CD4-positive, alpha-beta memory T cell (primary cell): ENCODE data around the gene GGCX. TPM values are rescaled to one million over a fixed set of nuclear protein-coding genes. Genes with fewer than 3 reads are reported as not detected.

Source experiments
- CTCF ChIA-PET: fragments of 350-600 bp; sonication (Branson Sonifier 250); formaldehyde crosslinking; loops from one replicate; lab custom pipeline; 2021; ENCODE audit warnings: inconsistent platforms; ENCODE audit not compliant: partially characterized antibody; lab: Charles Lee
- POLR2A ChIA-PET: fragments of 350-600 bp; sonication (Branson Sonifier 250); formaldehyde crosslinking; loops from one replicate; lab custom pipeline; 2021; ENCODE audit not compliant: partially characterized antibody; lab: Charles Lee
- DNase-seq, 5 donors: peaks; one replicate each; pipeline versions ENCODE4 v3.0.0 to v3.0.0-alpha.2; 2020 to 2022; ENCODE audit warnings: mixed read lengths in 1 of 5
- H3K27ac ChIP-seq: one replicate; pipeline ENCODE4 v1.7.0; 2013; ENCODE audit warnings: low read depth, low read length
- H3K27me3 ChIP-seq: 2 replicates; pipeline ENCODE4 v1.7.0; 2013; ENCODE audit warnings: mild to moderate bottlenecking, low read length, moderate library complexity; ENCODE audit not compliant: insufficient read depth
- H3K36me3 ChIP-seq: 2 replicates; pipeline ENCODE4 v1.7.0; 2013; ENCODE audit warnings: mild to moderate bottlenecking, low read length, moderate library complexity; ENCODE audit not compliant: insufficient read depth
- H3K4me1 ChIP-seq: 2 replicates; pipeline ENCODE4 v1.7.0; 2013; ENCODE audit warnings: mild to moderate bottlenecking, low read length, moderate library complexity; ENCODE audit not compliant: insufficient read depth
- H3K4me3 ChIP-seq, 2 donors: one replicate each; pipeline ENCODE4 v1.7.0; 2013; ENCODE audit warnings: low read length in 2 of 2, mild to moderate bottlenecking in 1 of 2
- H3K9me3 ChIP-seq, 2 donors: one replicate each; pipeline ENCODE4 v1.7.0; 2013; ENCODE audit warnings: low read length in 2 of 2, control low read depth in 1 of 2; ENCODE audit not compliant: control insufficient read depth in 1 of 2
- H3K27ac Mint-ChIP-seq, 7 donors: one replicate each; pipeline ENCODE4 v1.8.0; 2020 to 2021; ENCODE audit warnings: mixed read lengths in 7 of 7, mild to moderate bottlenecking in 6 of 7, inconsistent platforms in 3 of 7, moderate library complexity in 3 of 7
- H3K27me3 Mint-ChIP-seq, 2 donors: one replicate each; pipeline ENCODE4 v1.8.0; 2020 to 2021; ENCODE audit warnings: mixed read lengths in 2 of 2
- H3K36me3 Mint-ChIP-seq, 2 donors: one replicate each; pipeline ENCODE4 v1.8.0; 2020 to 2021; ENCODE audit warnings: mixed read lengths in 2 of 2, inconsistent platforms in 1 of 2, mild to moderate bottlenecking in 1 of 2
- H3K4me1 Mint-ChIP-seq, 4 donors: one replicate each; pipeline ENCODE4 v1.8.0; 2020 to 2021; ENCODE audit warnings: mixed read lengths in 4 of 4, mild to moderate bottlenecking in 1 of 4
- H3K4me3 Mint-ChIP-seq, 8 donors: one replicate each; pipeline ENCODE4 v1.8.0; 2020 to 2021; ENCODE audit warnings: mixed read lengths in 8 of 8, mild to moderate bottlenecking in 7 of 8, moderate library complexity in 6 of 8, inconsistent platforms in 3 of 8
- H3K9me3 Mint-ChIP-seq, 8 donors: one replicate each; pipeline ENCODE4 v1.8.0; 2020 to 2021; ENCODE audit warnings: mixed read lengths in 8 of 8, mild to moderate bottlenecking in 5 of 8, inconsistent platforms in 3 of 8, moderate library complexity in 1 of 8
- intact Hi-C: fragments of 100-400 bp; cut with micrococcal nuclease; formaldehyde crosslinking; loops from one replicate; pipeline ENCODE4 v1.15.1; 2023
- polyA plus RNA-seq, 2 donors: library from polyadenylated mRNA; unstranded; fragments of 300-500 nt; fragmentation: Illumina TruSeq; gene quantifications; one replicate each; pipeline ENCODE4 v1.2.3, GENCODE V29; 2021
- total RNA-seq, 2 experiments: library from RNA; stranded (reverse); gene quantifications; one replicate each; pipeline ENCODE4 v1.2.3, GENCODE V29; 2021

Gene GGCX
- total and polyA plus RNA-seq, 4 experiments from 2014 or later: 8.4 to 38.1 (median 19.7) TPM

DNA sequence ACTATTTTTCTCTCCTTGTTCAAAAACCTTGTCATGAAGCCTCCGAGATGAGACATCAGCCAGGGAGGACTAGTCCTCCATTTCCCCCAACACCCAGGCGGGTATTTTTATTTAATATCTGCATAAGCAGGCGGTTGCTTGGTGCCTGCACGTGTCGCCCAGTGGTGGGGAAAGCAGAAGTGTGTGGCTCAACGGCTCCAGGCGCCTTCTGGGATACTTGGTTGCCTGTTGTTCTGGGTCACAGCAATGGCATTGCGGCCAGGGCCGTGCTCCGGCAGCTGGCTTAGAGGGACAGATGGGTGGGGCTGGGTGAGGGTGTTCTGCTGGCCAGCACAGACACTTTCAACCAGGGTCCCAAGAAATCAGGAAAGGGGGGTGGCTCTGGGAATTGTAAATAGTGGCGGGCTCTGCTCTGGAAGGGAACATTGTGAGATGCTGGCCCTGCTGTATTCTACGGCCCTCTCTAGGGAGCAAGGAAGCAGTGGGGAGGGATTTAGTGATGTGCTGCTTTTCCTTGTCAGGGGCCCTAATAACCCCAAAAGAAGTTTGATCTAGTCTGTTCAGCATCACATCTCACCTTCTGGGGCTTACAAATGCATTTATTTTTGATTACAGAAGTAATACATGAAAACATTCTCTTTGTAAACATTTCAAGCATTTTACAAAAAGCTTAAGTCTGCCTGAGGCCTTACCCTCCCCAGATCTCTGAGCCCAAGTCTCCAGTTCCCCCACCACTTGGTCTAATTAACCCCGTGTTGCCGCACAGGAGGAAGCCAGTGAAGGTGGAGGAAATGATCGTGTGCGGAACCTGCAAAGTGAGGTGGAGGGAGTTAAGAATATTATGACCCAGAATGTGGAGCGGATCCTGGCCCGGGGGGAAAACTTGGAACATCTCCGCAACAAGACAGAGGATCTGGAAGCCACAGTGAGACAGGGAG, 17.2 kb upstream of the GGCX start:
- Histone ChIP-seq H3K4me3 (peak overlapping the region; percentile 62 to 86), H3K36me3 (peaks cover 15% of the 10 kb centered on the region)
- intact Hi-C loops: loop anchor here (2.0 kb wide), 1 partner anchor 24 kb away; the partner anchor contains the start of gene TMEM150A

DNA sequence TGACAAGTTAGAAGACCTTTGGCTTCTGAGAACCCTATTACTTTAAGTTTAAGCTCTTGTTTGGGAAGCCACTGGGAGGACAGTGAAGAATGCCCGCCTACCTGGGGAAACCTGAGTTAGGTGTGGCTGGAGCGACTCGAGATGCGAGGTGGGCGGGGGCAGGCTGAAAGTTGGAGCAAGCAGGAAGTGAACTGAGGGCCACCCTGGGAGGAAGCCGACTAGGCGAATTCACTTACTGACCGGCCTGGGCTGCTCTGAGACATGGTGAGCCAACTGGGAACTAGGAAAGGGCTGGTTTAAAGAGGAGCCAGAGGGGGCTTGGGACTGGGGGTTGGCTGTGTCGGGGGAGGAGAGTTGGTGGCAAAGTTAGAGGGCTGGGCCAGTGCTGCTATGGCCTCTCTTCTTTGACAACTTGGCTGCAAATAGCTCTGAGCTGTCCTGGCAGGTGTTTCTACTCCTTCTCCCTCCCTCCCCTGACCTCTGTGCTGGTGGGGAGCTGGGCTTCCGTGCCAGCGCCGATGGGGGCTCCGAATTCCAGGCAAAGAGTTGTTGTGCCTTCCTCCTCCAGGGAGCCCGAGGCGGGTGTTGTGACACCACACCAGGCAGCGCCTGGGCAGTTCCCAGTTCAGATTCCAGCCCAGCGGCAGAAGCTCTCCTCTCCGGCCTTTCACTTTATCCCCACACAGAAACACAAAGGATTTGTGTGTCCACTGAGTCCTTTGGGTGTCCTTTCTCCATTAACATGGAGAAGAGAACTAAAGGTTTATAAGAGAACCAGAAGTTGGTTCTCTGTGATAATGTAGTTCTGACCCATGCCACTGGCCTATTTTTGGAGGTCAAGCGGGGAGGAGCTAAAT, 16.3 kb upstream of the GGCX start, which contains the start of gene VAMP8:
Gene VAMP8 (plus strand): TSS at position 201 of the 857 bp plus-strand sequence. CDS start 61 bp downstream, at position 262.
- peaks cover 20 to 48% (median 36%) of the 10 kb centered on the region in 4 donors for H3K4me1 Mint-ChIP-seq
- intact Hi-C loops: loop anchor here (1.0 to 2.0 kb wide), 3 partner anchors 16 to 25 kb away; partner anchors contain the start of genes GGCX, RNF181 and TMEM150A

More for the DNA sequence above, 17.2 kb upstream of the GGCX start:
- peaks cover 22 to 27% of the 10 kb centered on the region in 2 donors for H3K36me3 Mint-ChIP-seq
- peaks cover 22 to 57% (median 42%) of the 10 kb centered on the region in 4 donors for H3K4me1 Mint-ChIP-seq
- peak overlapping the region; percentile 86 to 98 (median 95) for H3K27ac Mint-ChIP-seq
- H3K9me3 Mint-ChIP-seq: no peaks in the 10 kb centered on the region
- ChIA-PET POLR2A (interaction anchor here (1.0 to 5.7 kb wide), 17 partner anchors 9 to 251 kb away, joined by 3 to 50 read pairs (median 6); partner anchors contain the start of genes C2orf68, GGCX, MAT2A and RNF181), CTCF (interaction anchor here (1.2 to 3.0 kb wide), 2 partner anchors 22 to 159 kb away, joined by 5 to 8 read pairs; no protein-coding TSS in a partner anchor)
- peak overlapping the region; percentile 90 to 98 (median 96) for H3K4me3 Mint-ChIP-seq
- no peaks in the 10 kb centered on the region for H3K27me3 Mint-ChIP-seq
- no peaks in the 10 kb centered on the region for H3K9me3 ChIP-seq
- H3K27me3 ChIP-seq: no peaks in the 10 kb centered on the region
- DNase-seq: peak in 1 of 5 donors; percentile 16
- peak overlapping the region; percentile 76 for H3K27ac ChIP-seq
- peaks cover 35% of the 10 kb centered on the region for H3K4me1 ChIP-seq

DNA sequence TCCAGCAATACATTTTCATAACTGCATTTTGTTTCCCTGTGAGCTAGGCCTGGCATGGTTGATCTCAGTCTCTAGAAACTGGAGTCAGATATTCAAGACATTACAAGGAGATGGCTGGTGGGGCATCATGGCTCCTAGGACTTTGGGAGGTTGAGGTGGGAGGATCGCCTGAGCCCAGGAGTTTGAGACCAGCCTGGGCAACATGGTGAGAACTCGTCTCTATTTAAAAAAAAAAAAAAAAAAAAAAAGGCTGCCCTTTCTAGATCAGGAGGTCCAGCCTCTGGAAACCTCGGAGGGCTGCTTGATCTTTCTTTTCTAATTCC, 15.7 kb upstream of the GGCX start:
- POLR2A ChIA-PET: interaction anchor here (0.7 to 5.7 kb wide), 14 partner anchors 8 to 249 kb away, joined by 3 to 50 read pairs (median 6); partner anchors contain the start of genes GGCX, MAT2A, RNF181 and TGOLN2
- Mint-ChIP-seq H3K27me3 (no peaks in the 10 kb centered on the region), H3K4me1 (peaks cover 20 to 42% (median 33%) of the 10 kb centered on the region in 4 donors), H3K36me3 (peaks cover 15 to 18% of the 10 kb centered on the region in 2 donors), H3K27ac (peak overlapping the region; percentile 86 to 98 (median 93)), H3K4me3 (peak overlapping the region; percentile 90 to 98 (median 96)), H3K9me3 (no peaks in the 10 kb centered on the region)
- Histone ChIP-seq H3K27me3 (no peaks in the 10 kb centered on the region), H3K36me3 (peaks cover 8% of the 10 kb centered on the region), H3K9me3 (no peaks in the 10 kb centered on the region), H3K27ac (peak overlapping the region; percentile 76), H3K4me1 (peaks cover 30% of the 10 kb centered on the region), H3K4me3 (peak overlapping the region; percentile 62 to 86)
- no peak for DNase-seq
- CTCF ChIA-PET: interaction anchor here (0.5 to 3.1 kb wide), 6 partner anchors 10 to 279 kb away, joined by 3 to 8 read pairs (median 4); no protein-coding TSS in a partner anchor
- intact Hi-C loops: loop anchor here (1.0 to 2.0 kb wide), 2 partner anchors 16 to 18 kb away; partner anchors contain the start of genes GGCX and RNF181

More for the DNA sequence above, 16.3 kb upstream of the GGCX start, which contains the start of gene VAMP8:
- Mint-ChIP-seq H3K9me3 (no peaks in the 10 kb centered on the region), H3K36me3 (peaks cover 21 to 23% of the 10 kb centered on the region in 2 donors), H3K27me3 (no peaks in the 10 kb centered on the region), H3K4me3 (peak within 1 kb of the TSS; percentile 90 to 98 (median 96)), H3K27ac (peak within 1 kb of the TSS; percentile 86 to 98 (median 93))
- DNase-seq: peak; percentile 48 to 75 (median 57)
- peak within 1 kb of the TSS; percentile 62 to 86 for H3K4me3 ChIP-seq
- peaks cover 12% of the 10 kb centered on the region for H3K36me3 ChIP-seq
- ChIA-PET CTCF (interaction anchor here (0.5 to 3.1 kb wide), 5 partner anchors 11 to 279 kb away, joined by 3 to 8 read pairs (median 5); no protein-coding TSS in a partner anchor), POLR2A (interaction anchor here (1.0 to 5.7 kb wide), 17 partner anchors 9 to 250 kb away, joined by 3 to 50 read pairs (median 6); partner anchors contain the start of genes C2orf68, GGCX, MAT2A and RNF181)
- peak within 1 kb of the TSS; percentile 76 for H3K27ac ChIP-seq
- peaks cover 30% of the 10 kb centered on the region for H3K4me1 ChIP-seq
- H3K27me3 ChIP-seq: no peaks in the 10 kb centered on the region
- no peaks in the 10 kb centered on the region for H3K9me3 ChIP-seq

DNA sequence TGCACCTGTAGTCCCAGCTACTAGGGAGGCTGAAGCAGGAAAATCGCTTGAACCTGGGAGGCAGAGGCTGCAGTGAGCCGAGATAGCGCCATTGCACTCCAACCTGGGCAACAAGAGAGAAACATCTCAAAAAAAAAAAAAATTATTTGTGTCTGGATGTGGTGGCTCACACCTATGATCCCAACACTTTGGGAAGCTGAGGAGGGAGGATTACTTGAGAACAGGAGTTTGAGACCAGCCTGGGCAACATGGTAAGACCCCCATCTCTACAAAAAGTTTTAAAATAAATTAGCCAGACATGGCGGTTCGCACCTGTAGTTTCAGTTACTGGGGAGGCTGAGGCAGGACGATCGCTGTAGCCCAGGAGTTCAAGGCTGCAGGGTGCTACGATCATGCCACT, 14.4 kb upstream of the GGCX start:
- POLR2A ChIA-PET: interaction anchor here (0.6 to 5.7 kb wide), 2 partner anchors 20 to 247 kb away, joined by 3 to 50 read pairs; partner anchors contain the start of gene RNF181
- Histone ChIP-seq H3K4me3 (no peak overlapping the region), H3K27me3 (no peaks in the 10 kb centered on the region), H3K27ac (no peak overlapping the region), H3K9me3 (no peaks in the 10 kb centered on the region), H3K36me3 (no peaks in the 10 kb centered on the region), H3K4me1 (peaks cover 30% of the 10 kb centered on the region)
- Mint-ChIP-seq H3K27ac (no peak overlapping the region), H3K36me3 (peaks cover 8 to 11% of the 10 kb centered on the region in 2 donors), H3K4me3 (no peak overlapping the region), H3K4me1 (peaks cover 16 to 35% (median 27%) of the 10 kb centered on the region in 4 donors), H3K9me3 (no peaks in the 10 kb centered on the region), H3K27me3 (no peaks in the 10 kb centered on the region)
- CTCF ChIA-PET: interaction anchor here (3.1 kb wide), 1 partner anchor 9 kb away, joined by 7 read pairs; no protein-coding TSS in a partner anchor
- no peak for DNase-seq
- intact Hi-C loops: loop anchor here (2.0 kb wide), 1 partner anchor 19 kb away; the partner anchor contains the start of gene RNF181

DNA sequence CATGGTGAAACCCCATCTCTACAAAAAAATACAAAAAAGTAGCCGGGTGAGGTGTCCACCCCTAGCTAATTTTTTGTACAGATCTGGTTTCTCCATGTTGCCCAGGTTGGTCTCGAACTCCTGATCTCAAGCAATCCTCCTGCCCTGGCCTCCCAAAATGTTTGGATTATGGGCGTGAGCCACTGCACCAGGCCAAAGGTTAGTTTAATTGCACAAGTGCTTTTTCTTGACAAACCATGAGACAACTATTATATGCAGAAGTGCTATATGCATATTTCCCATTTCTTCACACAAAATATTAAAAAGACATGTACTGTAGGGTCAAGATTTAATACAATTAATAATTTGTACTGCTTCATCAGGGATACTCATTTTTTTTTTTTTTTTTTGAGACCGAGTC, 5.0 kb upstream of the GGCX start:
- Histone ChIP-seq H3K36me3 (no peaks in the 10 kb centered on the region), H3K27me3 (no peaks in the 10 kb centered on the region), H3K4me1 (peaks cover 4% of the 10 kb centered on the region), H3K27ac (no peak overlapping the region), H3K4me3 (no peak overlapping the region), H3K9me3 (no peaks in the 10 kb centered on the region)
- peaks cover 0 to 11% (median 4%) of the 10 kb centered on the region in 4 donors for H3K4me1 Mint-ChIP-seq
- intact Hi-C loops: no loop called here
- peaks cover 0 to 1% (median 0%) of the 10 kb centered on the region in 8 donors for H3K9me3 Mint-ChIP-seq
- H3K27me3 Mint-ChIP-seq: peaks cover 0 to 7% of the 10 kb centered on the region in 2 donors
- peaks cover 0 to 4% of the 10 kb centered on the region in 2 donors for H3K36me3 Mint-ChIP-seq
- POLR2A ChIA-PET: interaction anchor here (1.8 kb wide), 1 partner anchor 29 kb away, joined by 5 read pairs; the partner anchor contains the start of gene RNF181
- DNase-seq: no peak
- CTCF ChIA-PET: interaction anchor here (1.2 to 2.5 kb wide), 2 partner anchors 10 to 49 kb away, joined by 3 to 7 read pairs; partner anchors contain the start of genes USP39 and VAMP8
- H3K4me3 Mint-ChIP-seq: no peak overlapping the region
- H3K27ac Mint-ChIP-seq: no peak overlapping the region

DNA sequence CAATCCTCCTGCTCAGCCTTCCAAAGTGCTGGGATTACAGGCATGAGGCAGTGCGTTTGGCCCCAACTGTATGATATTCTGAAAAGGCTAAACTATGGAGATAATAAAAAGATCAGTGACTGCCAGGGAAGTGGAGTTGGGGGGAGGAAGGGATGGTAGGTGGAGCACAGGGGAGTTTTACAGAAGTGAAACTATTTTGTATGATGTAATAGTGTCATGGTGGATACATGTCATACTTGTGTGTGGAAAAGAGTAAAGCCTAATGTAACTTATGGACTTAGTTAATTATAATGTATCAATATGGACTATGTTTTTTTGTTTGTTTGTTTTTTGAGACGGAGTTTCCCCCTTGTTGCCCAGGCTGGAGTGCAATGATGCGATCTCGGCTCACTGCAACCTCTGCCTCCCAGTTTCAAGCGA, 2.9 kb upstream of the GGCX start:
- peak overlapping the region in 3 of 8 donors; percentile 2 to 57 (median 53) for H3K4me3 Mint-ChIP-seq

More for the DNA sequence above, 2.9 kb upstream of the GGCX start:
- Mint-ChIP-seq H3K4me1 (peaks cover 10 to 30% (median 19%) of the 10 kb centered on the region in 4 donors), H3K36me3 (peaks cover 0 to 6% of the 10 kb centered on the region in 2 donors), H3K9me3 (no peaks in the 10 kb centered on the region), H3K27ac (peak overlapping the region in 3 of 7 donors; percentile 7 to 43 (median 13)), H3K27me3 (peaks cover 0 to 2% of the 10 kb centered on the region in 2 donors)
- intact Hi-C loops: no loop called here
- Histone ChIP-seq H3K27ac (no peak overlapping the region), H3K4me1 (peaks cover 19% of the 10 kb centered on the region), H3K27me3 (no peaks in the 10 kb centered on the region), H3K36me3 (no peaks in the 10 kb centered on the region), H3K4me3 (no peak overlapping the region), H3K9me3 (no peaks in the 10 kb centered on the region)
- CTCF ChIA-PET: interaction anchor here (0.6 kb wide), 1 partner anchor 13 kb away, joined by 3 read pairs; no protein-coding TSS in a partner anchor
- DNase-seq: no peak
- POLR2A ChIA-PET: interaction anchor here (0.6 to 1.6 kb wide), 2 partner anchors 25 to 237 kb away, joined by 3 to 5 read pairs; partner anchors contain the start of genes MAT2A and TGOLN2
